H7 (cell line): ENCODE results near the gene APOL1. TPM values are rescaled to one million over a fixed set of nuclear protein-coding genes. Genes with fewer than 3 reads are reported as not detected.
"Not testable (repeated sequence)": the region's sequence is repeated elsewhere in the genome, so short reads cannot be mapped to it uniquely, and the experiment has no call there.

ENCODE experiments used
- DNase-seq: peaks from one replicate; pipeline ENCODE4 v3.0.0; 2012
- H3K27me3 ChIP-seq: 2 replicates; pipeline ENCODE4 v1.6.0; 2011; ENCODE audit warnings: mild to moderate bottlenecking, low read length; ENCODE audit not compliant: control insufficient read depth, insufficient read depth
- H3K36me3 ChIP-seq: replicated peaks from 2 replicates; pipeline ENCODE4 v1.5.1; 2011; ENCODE audit warnings: low read length; ENCODE audit not compliant: control insufficient read depth, insufficient read depth
- H3K4me3 ChIP-seq: 2 replicates; pipeline ENCODE4 v1.5.1; 2011; ENCODE audit warnings: low read depth, mild to moderate bottlenecking, control low read depth, low read length, moderate library complexity; ENCODE audit not compliant: insufficient read depth
- total RNA-seq: library from RNA; depleted of rRNA; stranded (reverse); fragments of >200 nt; shearing (Covaris generic); gene quantifications from 2 replicates; pipeline ENCODE4 v1.2.3, GENCODE V29; 2014

Gene APOL1
- total RNA-seq, 1 experiment from 2014 or later = not detected

DNA sequence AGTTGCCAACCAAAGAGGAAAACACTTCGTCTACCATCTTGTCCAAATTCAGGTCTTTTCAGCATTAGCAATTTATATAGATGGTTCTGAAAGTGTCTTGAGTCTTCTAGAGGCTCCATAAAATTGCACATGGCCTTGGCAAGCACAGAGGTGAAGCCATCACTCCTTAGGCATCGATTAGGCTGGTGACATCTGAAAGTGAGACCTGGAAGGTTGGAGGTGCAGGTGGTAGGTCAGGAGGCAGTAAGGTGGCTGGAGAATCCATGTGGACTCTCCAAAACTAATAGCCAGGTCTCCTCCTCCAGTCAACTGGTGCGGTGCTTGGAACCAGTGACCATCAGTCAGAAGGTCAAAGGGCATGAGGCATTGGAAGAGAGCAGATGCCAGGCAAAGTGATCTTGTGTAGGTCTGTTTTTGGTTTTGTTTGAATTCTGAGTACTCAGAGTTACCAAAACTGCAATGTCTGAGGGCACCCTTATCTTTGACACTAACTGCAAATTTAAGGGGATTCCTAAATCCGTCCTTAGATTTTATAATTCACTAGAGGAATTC, 7.1 kb upstream of the APOL1 start:
- Histone ChIP-seq H3K4me3 (no peak overlapping the region), H3K36me3 (no peaks in the 10 kb centered on the region), H3K27me3 (no peaks in the 10 kb centered on the region)
- DNase-seq = no peak

DNA sequence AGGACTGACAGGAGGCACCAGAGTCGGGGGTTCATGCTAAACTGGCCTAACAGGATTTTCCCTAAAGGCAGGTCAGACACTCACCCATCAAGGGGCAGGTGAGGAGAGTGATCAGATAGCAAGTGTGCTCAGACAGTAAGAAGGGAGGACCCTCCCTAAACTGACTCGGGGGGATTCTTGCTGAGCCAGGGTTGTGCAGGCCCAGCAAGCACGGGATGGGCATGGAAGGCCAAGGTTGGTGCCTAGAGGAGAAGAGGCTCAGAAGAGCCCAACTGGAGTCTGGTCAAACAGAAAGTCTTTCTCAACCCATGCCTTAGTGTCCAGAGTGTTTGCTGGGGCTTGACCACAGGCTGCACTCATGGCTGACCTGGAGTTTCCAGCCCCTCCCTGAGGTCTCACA, 6.2 kb upstream of the APOL1 start:
- no peaks in the 10 kb centered on the region for H3K36me3 ChIP-seq
- H3K27me3 ChIP-seq = no peaks in the 10 kb centered on the region
- no peak for DNase-seq
- no peak overlapping the region for H3K4me3 ChIP-seq

DNA sequence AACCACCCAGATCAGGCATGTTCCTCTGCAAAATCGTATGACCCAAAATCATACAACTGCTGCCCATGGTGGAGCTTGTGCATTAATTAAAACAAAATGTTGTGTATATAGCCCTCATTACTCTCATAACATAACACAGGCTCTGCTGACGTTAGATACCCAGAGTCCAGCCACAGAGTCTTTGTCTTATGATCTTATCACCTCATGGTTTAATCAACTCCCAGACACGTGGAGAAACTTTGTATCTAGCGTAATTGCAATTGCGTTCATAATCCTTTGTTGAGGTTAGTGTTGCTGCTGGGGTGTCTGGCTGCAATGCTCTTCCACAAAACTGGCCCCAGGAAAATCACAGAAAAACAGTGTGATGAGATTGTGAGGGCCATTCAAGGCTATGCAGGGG, 5.0 kb upstream of the APOL1 start:
- Histone ChIP-seq H3K27me3 (no peaks in the 10 kb centered on the region), H3K4me3 (no peak overlapping the region), H3K36me3 (no peaks in the 10 kb centered on the region)
- DNase-seq = no peak

DNA sequence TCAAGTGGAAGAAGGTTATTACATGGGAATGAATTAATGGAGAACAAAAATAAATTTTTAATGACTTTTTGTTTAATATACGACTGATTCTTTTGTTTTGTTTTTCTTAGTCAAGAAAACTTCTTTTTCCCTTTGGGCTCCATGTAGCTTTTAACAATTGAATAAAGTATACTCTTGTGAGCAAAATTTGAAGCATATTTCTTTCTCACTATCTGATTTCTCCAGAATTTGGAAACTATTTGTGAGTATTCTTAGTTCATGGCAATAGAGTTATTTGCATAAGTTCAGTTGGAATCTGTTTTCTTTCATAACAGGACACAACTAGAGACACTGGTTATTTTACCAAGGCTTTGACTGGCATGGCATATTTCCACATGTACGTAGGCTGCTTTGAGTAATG, 3.8 kb upstream of the APOL1 start:
- H3K27me3 ChIP-seq = no peaks in the 10 kb centered on the region
- H3K4me3 ChIP-seq = no peak overlapping the region
- no peaks in the 10 kb centered on the region for H3K36me3 ChIP-seq
- DNase-seq = no peak

DNA sequence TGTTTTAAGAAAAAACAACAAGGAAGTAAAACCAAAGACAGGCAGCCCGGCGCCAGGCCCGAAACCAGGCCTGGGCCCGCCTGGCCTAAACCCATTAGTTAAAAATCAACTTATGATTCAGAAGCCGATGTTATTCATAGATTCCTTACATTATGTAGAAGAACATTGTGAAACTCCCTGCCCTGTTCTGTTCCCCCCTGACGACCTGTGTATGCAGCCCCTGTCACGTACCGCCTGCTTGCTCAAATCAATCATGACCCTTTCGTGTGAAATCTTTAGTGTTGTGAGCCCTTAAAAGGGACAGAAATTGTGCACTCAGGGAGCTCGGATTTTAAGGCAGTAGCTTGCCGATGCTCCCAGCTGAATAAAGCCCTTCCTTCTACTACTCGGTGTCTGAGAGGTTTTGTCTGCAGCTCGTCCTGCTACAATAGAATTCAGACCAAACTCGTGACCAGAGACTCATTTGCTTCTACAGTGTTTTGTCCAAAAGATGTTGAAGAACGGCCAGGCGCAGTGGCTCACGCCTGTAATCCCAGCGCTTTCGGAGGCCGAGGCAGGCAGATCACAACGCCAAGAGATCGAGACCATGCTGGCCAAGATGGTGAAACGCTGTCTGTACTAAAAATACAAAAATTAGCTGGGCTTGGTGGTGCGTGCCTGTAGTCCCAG, 2.5 kb upstream of the APOL1 start:
- not testable (repeated sequence) for H3K27me3 ChIP-seq, H3K36me3 ChIP-seq, DNase-seq, H3K4me3 ChIP-seq

DNA sequence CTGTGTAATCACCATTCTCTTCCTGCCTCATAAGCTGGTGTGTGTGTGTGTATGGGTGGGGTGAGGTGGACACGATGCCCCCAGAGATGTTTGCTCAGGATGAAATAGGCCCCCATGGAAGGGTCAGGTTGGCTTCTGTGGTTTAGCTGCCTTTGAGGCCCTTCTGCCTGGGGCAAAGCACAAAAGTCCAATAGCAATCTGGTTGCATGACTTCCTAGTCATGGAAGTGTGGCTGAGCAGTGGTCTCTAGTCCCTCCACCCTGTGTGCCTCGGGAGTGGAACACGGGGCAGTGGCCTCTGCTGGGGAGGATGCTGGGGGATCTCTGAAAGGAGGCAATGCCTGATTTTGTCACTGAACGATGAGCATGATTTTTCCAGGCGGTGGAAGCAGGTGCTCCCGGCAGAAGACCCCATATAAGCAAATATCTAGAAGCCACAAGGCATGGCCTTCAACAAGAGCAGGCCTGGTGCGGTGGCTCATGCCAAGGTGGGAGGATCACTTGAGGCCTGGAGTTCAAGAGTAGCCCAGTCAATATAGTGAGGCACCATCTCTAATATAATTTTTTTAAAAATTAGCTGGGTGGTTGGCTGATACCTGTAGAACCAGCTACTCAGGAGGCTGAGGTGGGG, 839 bp upstream of the APOL1 start:
- not testable (repeated sequence) for DNase-seq, H3K4me3 ChIP-seq, H3K27me3 ChIP-seq, H3K36me3 ChIP-seq

DNA sequence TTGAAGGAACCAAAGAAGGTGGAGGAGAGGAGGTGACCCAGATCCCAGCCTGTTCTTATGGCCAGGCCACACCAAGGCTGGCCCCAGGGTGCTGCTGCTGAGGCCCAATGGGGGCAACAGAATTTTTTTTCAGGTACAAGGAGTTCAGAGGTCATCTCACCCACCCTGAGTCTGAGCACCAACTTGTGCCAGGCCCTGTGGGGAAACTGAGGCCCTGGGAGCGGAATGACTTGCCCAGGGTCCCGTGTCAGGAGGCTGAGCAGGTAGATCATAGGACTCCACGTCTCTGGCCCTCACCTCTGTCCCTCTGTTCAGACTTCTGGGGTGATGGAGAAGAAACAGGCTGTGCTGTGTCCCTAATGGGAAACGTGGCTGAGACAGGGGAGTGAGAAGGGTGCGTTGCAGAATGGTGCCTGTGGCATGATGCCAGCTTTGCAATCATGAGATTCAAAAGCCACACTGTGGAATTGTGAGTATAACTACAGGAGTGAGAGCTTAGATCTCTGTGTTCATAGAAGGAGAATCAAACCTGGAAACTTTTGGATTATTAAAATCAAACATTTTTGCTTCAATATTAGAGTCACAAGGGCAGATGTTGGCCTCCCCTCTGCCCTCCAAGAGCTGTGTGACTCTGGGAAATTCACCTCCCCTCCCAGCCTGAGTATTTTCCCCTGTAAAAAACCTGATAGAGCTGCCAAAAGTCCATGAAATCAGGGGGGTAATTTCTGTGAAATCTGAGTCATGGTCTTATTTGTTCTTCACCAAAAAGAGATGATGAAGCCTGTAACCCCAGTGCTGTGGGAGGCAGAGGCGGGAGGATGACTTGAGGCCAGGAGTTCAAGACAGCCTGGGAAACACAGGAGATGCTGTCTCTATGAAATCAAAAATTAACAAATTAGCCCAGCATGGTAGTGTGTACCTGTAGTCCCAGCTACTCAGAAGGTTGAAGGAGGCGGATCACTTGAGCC, 874 bp downstream of the APOL1 start:
- Histone ChIP-seq H3K36me3 (no peaks in the 10 kb centered on the region), H3K4me3 (no peak overlapping the region), H3K27me3 (no peaks in the 10 kb centered on the region)
- no peak for DNase-seq

DNA sequence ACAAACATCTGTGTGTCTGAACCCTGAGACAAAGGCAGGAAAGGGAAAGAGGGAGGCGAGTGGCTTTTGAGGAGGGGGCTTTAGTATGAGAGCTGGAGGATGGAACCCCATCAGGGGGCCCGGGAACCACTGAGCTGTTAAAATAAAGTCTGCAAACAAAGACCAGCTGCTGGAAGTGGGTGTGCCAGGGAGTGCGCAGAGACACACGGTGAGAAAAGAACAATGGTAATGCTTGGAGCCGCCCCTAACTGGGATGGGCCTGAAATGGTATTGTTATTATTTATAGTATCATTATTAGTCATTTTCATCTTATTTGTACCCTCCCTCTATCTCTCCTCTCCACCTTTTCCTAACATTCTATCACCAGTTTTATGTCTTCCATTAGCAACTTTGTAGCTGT, 2.6 kb downstream of the APOL1 start:
- DNase-seq, H3K4me3 ChIP-seq, H3K27me3 ChIP-seq, H3K36me3 ChIP-seq: not testable (repeated sequence)

DNA sequence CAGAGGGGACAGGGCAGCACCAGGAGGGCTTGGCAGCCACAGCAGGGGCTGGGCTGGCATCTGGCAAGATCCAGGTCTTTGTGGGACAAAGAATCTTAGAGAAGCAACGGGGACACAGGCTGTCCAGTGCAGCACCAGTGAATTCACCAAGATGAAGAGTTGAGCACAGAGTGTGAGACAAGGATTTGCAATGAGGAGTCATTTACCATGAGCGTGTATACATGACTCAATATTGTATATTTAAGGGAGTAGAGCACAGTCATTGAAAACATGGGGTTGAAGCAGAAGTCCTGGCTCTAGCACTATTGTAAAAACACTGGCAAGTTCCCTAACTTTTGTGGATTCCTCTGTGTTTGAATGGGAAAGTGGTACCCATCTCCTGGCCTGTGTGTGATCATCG, 3.5 kb downstream of the APOL1 start:
- DNase-seq = no peak
- H3K27me3 ChIP-seq = no peaks in the 10 kb centered on the region

DNA sequence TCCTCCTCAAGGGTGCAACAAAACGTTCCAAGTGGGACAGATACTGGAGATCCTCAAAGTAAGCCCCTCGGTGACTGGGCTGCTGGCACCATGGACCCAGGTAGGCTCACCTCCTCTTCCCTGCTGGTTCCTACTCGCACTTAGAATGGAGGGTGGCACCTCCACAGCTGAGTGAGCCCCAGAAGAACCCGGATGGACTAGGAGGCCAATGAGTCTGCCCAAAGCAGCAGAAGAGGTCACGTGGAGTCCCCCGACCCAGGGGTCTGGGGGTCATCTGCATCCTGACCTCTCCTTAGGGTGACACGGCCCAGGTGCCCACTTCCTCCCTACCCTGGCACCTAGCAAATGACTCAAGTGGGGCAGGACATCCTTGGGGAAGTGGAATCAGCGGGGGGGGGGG, 4.4 kb downstream of the APOL1 start:
- no peaks in the 10 kb centered on the region for H3K36me3 ChIP-seq
- no peak overlapping the region for H3K4me3 ChIP-seq
- no peaks in the 10 kb centered on the region for H3K27me3 ChIP-seq
- DNase-seq = no peak

More for the DNA sequence above, 3.5 kb downstream of the APOL1 start:
- H3K36me3 ChIP-seq = no peaks in the 10 kb centered on the region
- H3K4me3 ChIP-seq = no peak overlapping the region

DNA sequence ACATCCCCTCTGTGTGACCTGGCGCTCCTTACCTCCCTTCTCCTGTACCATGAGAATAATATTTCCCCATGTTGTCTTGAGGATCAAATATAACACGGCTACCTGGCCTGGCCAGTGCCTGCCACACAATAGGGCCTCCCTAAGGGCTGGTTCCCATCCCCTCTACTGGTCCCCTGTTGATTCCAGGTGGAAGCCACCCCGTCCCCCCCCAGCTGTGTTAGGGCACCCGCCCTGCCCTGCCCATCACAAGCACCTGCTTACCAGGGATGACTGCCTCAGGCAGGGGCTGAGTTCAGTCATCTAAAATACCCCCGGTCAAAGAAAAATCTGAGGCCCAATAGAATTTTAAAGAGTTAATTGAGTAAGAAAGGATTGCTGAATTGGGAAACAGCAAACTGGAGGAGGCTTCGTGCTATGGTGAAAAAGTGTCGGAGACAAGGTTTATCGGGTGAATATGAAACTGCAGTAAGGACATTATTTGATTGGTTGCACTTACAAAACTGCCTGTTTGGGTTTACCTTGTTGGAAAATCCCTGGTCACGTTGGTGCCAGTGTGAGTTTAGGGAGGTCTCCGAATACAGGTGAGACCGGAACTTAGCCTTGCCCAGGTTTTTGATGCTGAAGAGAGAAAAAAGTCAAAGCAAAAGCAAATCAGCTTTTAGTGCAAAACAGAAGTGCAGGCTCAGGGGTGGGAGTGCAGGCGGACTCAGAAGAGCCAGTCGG, 5.2 kb downstream of the APOL1 start:
- no peak for DNase-seq
- H3K4me3 ChIP-seq = no peak overlapping the region
- no peaks in the 10 kb centered on the region for H3K36me3 ChIP-seq
- H3K27me3 ChIP-seq = no peaks in the 10 kb centered on the region

DNA sequence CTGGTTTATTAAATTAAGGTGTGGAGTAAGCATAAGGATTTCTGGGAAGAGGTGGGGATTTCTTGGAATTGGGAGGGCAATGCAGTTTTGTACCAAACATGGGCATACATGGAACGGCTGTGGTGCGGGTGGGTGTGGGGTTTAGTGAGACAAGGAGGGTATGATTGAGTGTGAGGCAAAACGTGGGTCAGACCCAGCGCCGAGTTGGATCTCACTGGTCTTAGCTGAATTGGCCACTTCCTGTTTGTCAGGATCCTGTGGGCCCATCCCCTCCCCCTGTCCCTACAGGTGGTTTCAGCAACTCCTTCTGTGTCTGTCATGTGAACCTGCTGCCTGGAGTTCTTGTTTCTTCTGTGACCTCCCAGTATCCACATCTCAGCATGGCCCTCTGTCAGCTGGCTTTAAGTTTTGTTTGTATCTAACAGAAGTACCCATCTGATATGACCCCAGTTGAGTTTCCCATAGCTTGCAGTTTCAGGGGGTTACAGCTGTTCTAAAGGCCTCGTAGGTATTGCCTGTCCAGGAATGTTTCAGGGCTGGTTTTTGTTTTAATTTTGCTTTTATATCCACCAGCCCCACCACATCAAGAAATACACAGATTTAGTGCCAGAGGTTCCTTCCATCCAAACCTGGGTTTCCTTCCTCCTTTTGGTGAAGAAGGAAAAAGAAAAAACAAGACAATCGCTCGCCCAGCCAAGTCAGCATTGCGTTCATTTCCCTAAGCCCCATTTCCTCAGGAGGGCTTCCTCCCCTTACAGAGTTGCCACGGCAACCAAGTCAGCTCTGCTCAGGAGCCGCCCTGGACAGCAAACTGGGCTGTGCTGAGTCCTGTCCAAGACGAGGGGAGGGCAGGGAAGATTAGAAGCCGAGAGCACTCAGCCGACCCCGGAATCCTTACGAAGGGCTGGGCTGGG, 6.0 kb downstream of the APOL1 start:
- no peaks in the 10 kb centered on the region for H3K36me3 ChIP-seq
- H3K4me3 ChIP-seq = no peak overlapping the region
- DNase-seq = peak; percentile 72
- H3K27me3 ChIP-seq = no peaks in the 10 kb centered on the region

DNA sequence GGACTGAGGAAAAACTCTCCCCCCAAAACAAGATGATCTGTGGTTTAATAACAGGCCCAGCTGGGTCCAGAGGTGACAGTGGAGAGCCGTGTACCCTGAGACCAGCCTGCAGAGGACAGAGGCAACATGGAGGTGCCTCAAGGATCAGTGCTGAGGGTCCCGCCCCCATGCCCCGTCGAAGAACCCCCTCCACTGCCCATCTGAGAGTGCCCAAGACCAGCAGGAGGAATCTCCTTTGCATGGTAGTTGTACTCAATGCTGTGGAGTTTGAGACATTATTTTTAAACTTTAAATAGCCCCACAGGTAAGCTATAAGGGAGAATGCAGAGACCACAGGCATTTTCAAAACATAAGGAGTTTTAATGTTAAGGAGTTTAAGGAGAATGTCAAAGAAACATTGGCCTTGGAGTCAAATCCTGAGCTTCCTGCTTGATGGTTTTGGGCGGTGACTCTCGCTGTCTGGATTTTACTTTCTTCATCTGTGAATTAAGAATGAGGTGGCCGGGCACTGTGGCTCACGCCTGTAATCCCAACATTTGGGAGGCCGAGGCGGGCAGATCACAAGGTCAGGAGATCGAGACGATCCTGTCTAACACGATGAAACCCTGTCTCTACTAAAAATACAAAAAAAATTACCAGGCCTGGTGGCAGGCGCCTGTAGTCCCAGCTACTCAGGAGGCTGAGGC, 6.8 kb downstream of the APOL1 start:
- no peak for DNase-seq
- Histone ChIP-seq H3K36me3 (no peaks in the 10 kb centered on the region), H3K27me3 (no peaks in the 10 kb centered on the region), H3K4me3 (no peak overlapping the region)
